HL-60 (cell line): ENCODE measurements around the gene LIG4.

ENCODE experiments used
- DNase-seq, 2 experiments: peaks; one replicate each; pipeline ENCODE4 v3.0.0-alpha.2; 2010 to 2020; ENCODE audit warnings: low read depth in 1 of 2, low spot score in 1 of 2
- H3K27ac ChIP-seq: fragments of 250-450 bp; sonication (Bioruptor Pico); replicated peaks from 2 replicates; pipeline ENCODE4 v1.5.1; 2020; ENCODE audit warnings: mild to moderate bottlenecking, moderate library complexity
- H3K27me3 ChIP-seq: fragments of 250-450 bp; sonication (Bioruptor Pico); 2 replicates; pipeline ENCODE4 v1.5.1; 2021; ENCODE audit warnings: mild to moderate bottlenecking, moderate library complexity; ENCODE audit not compliant: insufficient read depth, poor library complexity, severe bottlenecking
- H3K4me3 ChIP-seq: replicated peaks from 2 replicates; pipeline ENCODE4 v1.5.1; 2011; ENCODE audit warnings: mild to moderate bottlenecking, control low read depth, low read length; ENCODE audit not compliant: insufficient read depth
- CTCF ChIP-seq: IDR thresholded peaks from one replicate; pipeline ENCODE4 v1.5.1; 2011; ENCODE audit warnings: low read length, control low read depth, inconsistent platforms; ENCODE audit not compliant: insufficient read depth
- GABPA ChIP-seq: IDR thresholded peaks from 2 replicates; pipeline ENCODE4 v1.6.1; 2012; ENCODE audit warnings: low read depth
- POLR2AphosphoS5 ChIP-seq: IDR thresholded peaks from 2 replicates; pipeline ENCODE4 v1.6.1; 2012; ENCODE audit warnings: low read depth
- REST ChIP-seq: IDR thresholded peaks from 2 replicates; pipeline ENCODE4 v1.6.1; 2012; ENCODE audit warnings: low read depth; ENCODE audit not compliant: insufficient replicate concordance
- SPI1 ChIP-seq: IDR thresholded peaks from 2 replicates; pipeline ENCODE4 v1.6.1; 2012; ENCODE audit warnings: low read depth, mild to moderate bottlenecking, borderline replicate concordance

The LIG4 gene

GRCh38 chr13:108178078-108178477, 37.3 kb downstream of the LIG4 start:
- TF ChIP-seq REST, result no peak
- TF ChIP-seq SPI1, result no peak
- no peak for TF ChIP-seq POLR2AphosphoS5
- no peak for TF ChIP-seq GABPA
- TF ChIP-seq CTCF, result no peak
- DNase-seq, result no peak
- Histone ChIP-seq H3K27me3 (no peaks in the 10 kb centered on the region), H3K27ac (no peak overlapping the region), H3K4me3 (no peak overlapping the region)

- DNase-seq, result peak in 1 of 2 experiments; percentile 46
Observed at GRCh38 chr13:108176685-108177274, 38.6 kb downstream of the LIG4 start.

GRCh38 chr13:108168929-108169328, 46.4 kb downstream of the LIG4 start:
- Histone ChIP-seq H3K27ac (no peak overlapping the region), H3K4me3 (no peak overlapping the region), H3K27me3 (no peaks in the 10 kb centered on the region)
- no peak for DNase-seq
- TF ChIP-seq SPI1, result no peak
- no peak for TF ChIP-seq REST
- TF ChIP-seq POLR2AphosphoS5, result no peak
- no peak for TF ChIP-seq CTCF

More at GRCh38 chr13:108176685-108177274, 38.6 kb downstream of the LIG4 start:
- H3K27ac ChIP-seq, result no peak overlapping the region
- no peak overlapping the region for H3K4me3 ChIP-seq
- no peaks in the 10 kb centered on the region for H3K27me3 ChIP-seq
- TF ChIP-seq GABPA (no peak), CTCF (no peak), POLR2AphosphoS5 (no peak)

GRCh38 chr13:108166078-108166477, 49.3 kb downstream of the LIG4 start:
- H3K27me3 ChIP-seq, result no peaks in the 10 kb centered on the region
- no peak for DNase-seq
- TF ChIP-seq REST (no peak), CTCF (no peak), POLR2AphosphoS5 (no peak), GABPA (no peak), SPI1 (no peak)
- H3K27ac ChIP-seq, result no peak overlapping the region
- H3K4me3 ChIP-seq, result no peak overlapping the region
